Measurements from ENCODE around the gene SPATA7. TPM values are rescaled to one million over a fixed set of nuclear protein-coding genes. Genes with fewer than 3 reads are reported as not detected.

Gene SPATA7
- polyA plus RNA-seq, 1 of the 3 experiments (the other 2 are of a cell fraction) = 3.5 TPM

DNA sequence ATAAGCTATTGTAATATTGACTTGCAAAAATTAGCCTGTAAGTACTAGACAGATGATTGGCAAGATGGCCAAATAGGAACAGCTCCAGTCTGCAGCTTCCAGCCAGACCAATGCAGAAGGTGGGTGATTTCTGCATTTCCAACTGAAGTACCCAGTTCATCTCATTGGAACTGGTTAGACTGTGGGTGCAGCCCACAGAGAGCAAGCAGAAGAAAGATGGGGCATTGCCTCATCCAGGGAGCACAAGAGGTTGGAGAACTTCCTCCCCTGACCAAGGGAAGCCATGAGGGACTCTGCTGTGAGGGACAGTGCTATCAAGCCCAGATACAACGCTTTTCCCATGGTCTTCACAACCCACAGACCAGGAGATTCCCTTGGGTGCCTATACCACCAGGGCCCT is 16.0 kb upstream of the SPATA7 start:
- WGBS (ENCODE audit: low lambda C conversion rate) = no CpG with 5 or more reads among the region's 1 CpG
- H3K79me2 ChIP-seq (ENCODE audit: insufficient read depth) = no peaks in the 10 kb centered on the region

DNA sequence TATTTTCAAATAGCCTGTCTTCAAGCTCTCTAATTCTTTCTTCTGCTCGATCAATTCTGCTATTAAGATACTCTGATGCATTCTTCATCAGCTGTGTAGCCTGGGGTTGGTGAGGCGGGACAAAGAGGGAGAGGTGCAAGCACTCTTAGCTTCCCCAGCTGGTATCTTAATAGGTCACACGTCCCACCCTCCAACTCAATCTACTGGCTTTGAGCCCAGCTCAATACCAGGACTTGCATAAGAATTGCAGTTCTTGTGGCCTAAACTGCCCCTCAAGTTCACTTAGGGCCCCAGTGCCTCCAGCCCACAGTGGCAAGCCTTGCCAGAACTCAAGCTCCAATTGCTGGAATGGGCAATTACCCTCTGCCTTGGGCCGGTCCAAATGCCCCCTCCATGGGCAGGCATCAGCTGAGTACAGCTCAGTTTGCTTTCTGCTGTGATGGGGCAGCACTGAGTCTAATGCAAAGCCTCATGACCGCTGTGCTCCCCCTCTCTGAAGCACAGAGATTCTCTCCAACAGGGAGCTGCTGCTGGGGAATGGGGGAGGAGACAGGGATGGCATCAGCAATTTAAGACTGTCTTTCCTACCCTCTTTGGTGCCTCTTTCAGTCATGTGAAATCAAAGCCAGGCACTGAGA is 5.6 kb upstream of the SPATA7 start:
- H3K79me2 ChIP-seq (ENCODE audit: insufficient read depth) = no peaks in the 10 kb centered on the region
- no peak overlapping the region for H3K27ac ChIP-seq (ENCODE audit: low read depth in 2 of 2, low read length in 1 of 2)
- H2AFZ ChIP-seq (ENCODE audit: low read depth) = no peak overlapping the region
- ChIA-PET CTCF (interaction anchor here (0.7 to 9.2 kb wide), 25 partner anchors 8 to 435 kb away, joined by 3 to 135 read pairs (median 4); no protein-coding TSS in a partner anchor), POLR2A (no interaction called here)
- no peaks in the 10 kb centered on the region for H3F3A ChIP-seq (replicated peaks; ENCODE audit: insufficient read depth)
- no peaks in the 10 kb centered on the region for H3K27me3 ChIP-seq (ENCODE audit: insufficient read depth)
- WGBS (ENCODE audit: low lambda C conversion rate) = 25% methylated on average over 4 of the region's 5 CpGs
- H3K9ac ChIP-seq = no peak overlapping the region
- peaks cover 0 to 3% of the 10 kb centered on the region in 2 experiments; a peak in 1 of 4 replicates for H3K4me1 ChIP-seq (ENCODE audit: control insufficient read depth in 1 of 2, insufficient read depth in 2 of 2, low read depth in 1 of 2, low read length in 1 of 2)
- DNase-seq = no peak
- H3K36me3 ChIP-seq (replicated peaks in 1 of 2; ENCODE audit: control insufficient read depth in 1 of 2, insufficient read depth in 2 of 2, low read length in 1 of 2) = no peaks in the 10 kb centered on the region
- 0 out of 2 replicates have a peak, but pooled peaks cover 4% of the 10 kb centered on the region for H3K9me2 ChIP-seq
- no peak overlapping the region for H3K4me2 ChIP-seq
- TF ChIP-seq TAF1 (IDR thresholded peaks at IDR 0.05; ENCODE audit: borderline replicate concordance, low read depth, low read length) (no peak), MXI1 (IDR thresholded peaks at IDR 0.05; ENCODE audit: low read depth, low read length) (no peak), GATA2 (CRISPR knock-in tag; IDR thresholded peaks at IDR 0.05) (no peak), GABPA (IDR thresholded peaks at IDR 0.05; ENCODE audit: low read depth) (no peak), SIN3A (IDR thresholded peaks at IDR 0.05; ENCODE audit: borderline replicate concordance, low read depth, low read length) (no peak), FOXM1 (IDR thresholded peaks at IDR 0.05; ENCODE audit: low read depth) (no peak), RCOR1 (IDR thresholded peaks at IDR 0.05; ENCODE audit: low read length) (no peak), NFIC (IDR thresholded peaks at IDR 0.05; ENCODE audit: borderline replicate concordance) (no peak)
- TF ChIP-seq, protein P1, sequence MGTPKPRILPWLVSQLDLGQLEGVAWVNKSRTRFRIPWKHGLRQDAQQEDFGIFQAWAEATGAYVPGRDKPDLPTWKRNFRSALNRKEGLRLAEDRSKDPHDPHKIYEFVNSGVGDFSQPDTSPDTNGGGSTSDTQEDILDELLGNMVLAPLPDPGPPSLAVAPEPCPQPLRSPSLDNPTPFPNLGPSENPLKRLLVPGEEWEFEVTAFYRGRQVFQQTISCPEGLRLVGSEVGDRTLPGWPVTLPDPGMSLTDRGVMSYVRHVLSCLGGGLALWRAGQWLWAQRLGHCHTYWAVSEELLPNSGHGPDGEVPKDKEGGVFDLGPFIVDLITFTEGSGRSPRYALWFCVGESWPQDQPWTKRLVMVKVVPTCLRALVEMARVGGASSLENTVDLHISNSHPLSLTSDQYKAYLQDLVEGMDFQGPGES (IDR thresholded peaks at IDR 0.05; ENCODE audit: low read depth, low read length) = no peak
- TF ChIP-seq, protein P2, sequence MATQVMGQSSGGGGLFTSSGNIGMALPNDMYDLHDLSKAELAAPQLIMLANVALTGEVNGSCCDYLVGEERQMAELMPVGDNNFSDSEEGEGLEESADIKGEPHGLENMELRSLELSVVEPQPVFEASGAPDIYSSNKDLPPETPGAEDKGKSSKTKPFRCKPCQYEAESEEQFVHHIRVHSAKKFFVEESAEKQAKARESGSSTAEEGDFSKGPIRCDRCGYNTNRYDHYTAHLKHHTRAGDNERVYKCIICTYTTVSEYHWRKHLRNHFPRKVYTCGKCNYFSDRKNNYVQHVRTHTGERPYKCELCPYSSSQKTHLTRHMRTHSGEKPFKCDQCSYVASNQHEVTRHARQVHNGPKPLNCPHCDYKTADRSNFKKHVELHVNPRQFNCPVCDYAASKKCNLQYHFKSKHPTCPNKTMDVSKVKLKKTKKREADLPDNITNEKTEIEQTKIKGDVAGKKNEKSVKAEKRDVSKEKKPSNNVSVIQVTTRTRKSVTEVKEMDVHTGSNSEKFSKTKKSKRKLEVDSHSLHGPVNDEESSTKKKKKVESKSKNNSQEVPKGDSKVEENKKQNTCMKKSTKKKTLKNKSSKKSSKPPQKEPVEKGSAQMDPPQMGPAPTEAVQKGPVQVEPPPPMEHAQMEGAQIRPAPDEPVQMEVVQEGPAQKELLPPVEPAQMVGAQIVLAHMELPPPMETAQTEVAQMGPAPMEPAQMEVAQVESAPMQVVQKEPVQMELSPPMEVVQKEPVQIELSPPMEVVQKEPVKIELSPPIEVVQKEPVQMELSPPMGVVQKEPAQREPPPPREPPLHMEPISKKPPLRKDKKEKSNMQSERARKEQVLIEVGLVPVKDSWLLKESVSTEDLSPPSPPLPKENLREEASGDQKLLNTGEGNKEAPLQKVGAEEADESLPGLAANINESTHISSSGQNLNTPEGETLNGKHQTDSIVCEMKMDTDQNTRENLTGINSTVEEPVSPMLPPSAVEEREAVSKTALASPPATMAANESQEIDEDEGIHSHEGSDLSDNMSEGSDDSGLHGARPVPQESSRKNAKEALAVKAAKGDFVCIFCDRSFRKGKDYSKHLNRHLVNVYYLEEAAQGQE (IDR thresholded peaks at IDR 0.05; ENCODE audit: low read depth, low read length) = no peak
- TF ChIP-seq, protein P3, sequence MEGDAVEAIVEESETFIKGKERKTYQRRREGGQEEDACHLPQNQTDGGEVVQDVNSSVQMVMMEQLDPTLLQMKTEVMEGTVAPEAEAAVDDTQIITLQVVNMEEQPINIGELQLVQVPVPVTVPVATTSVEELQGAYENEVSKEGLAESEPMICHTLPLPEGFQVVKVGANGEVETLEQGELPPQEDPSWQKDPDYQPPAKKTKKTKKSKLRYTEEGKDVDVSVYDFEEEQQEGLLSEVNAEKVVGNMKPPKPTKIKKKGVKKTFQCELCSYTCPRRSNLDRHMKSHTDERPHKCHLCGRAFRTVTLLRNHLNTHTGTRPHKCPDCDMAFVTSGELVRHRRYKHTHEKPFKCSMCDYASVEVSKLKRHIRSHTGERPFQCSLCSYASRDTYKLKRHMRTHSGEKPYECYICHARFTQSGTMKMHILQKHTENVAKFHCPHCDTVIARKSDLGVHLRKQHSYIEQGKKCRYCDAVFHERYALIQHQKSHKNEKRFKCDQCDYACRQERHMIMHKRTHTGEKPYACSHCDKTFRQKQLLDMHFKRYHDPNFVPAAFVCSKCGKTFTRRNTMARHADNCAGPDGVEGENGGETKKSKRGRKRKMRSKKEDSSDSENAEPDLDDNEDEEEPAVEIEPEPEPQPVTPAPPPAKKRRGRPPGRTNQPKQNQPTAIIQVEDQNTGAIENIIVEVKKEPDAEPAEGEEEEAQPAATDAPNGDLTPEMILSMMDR (IDR thresholded peaks at IDR 0.05) = no peak
- H3K4me3 ChIP-seq (ENCODE audit: low read depth in 2 of 2, low read length in 1 of 2) = no peak overlapping the region
- no peaks in the 10 kb centered on the region for H4K20me1 ChIP-seq (ENCODE audit: insufficient read depth)
- no peaks in the 10 kb centered on the region for H3K9me3 ChIP-seq

More for the DNA sequence above, 16.0 kb upstream of the SPATA7 start:
- Histone ChIP-seq H3K4me2 (no peak overlapping the region), H3K9ac (no peak overlapping the region), H3K9me2 (no peaks in the 10 kb centered on the region), H3K9me3 (no peaks in the 10 kb centered on the region), H3K36me3 (replicated peaks in 1 of 2; ENCODE audit: control insufficient read depth in 1 of 2, insufficient read depth in 2 of 2, low read length in 1 of 2) (no peaks in the 10 kb centered on the region), H4K20me1 (ENCODE audit: insufficient read depth) (no peaks in the 10 kb centered on the region), H2AFZ (ENCODE audit: low read depth) (no peak overlapping the region), H3K27ac (ENCODE audit: low read depth in 2 of 2, low read length in 1 of 2) (no peak overlapping the region), H3K4me3 (ENCODE audit: low read depth in 2 of 2, low read length in 1 of 2) (no peak overlapping the region), H3F3A (replicated peaks; ENCODE audit: insufficient read depth) (no peaks in the 10 kb centered on the region), H3K27me3 (ENCODE audit: insufficient read depth) (no peaks in the 10 kb centered on the region), H3K4me1 (ENCODE audit: control insufficient read depth in 1 of 2, insufficient read depth in 2 of 2, low read depth in 1 of 2, low read length in 1 of 2) (no peaks in the 10 kb centered on the region)
- TF ChIP-seq NRF1 (IDR thresholded peaks at IDR 0.05; ENCODE audit: low read depth, low read length) (no peak), RFX5 (IDR thresholded peaks at IDR 0.05; ENCODE audit: low read length) (no peak), YY1 (IDR thresholded peaks at IDR 0.05; ENCODE audit: low read depth) (no peak), TCF12 (IDR thresholded peaks at IDR 0.05) (no peak), SMC3 (IDR thresholded peaks at IDR 0.05; ENCODE audit: low read depth, low read length) (no peak), MEF2A (IDR thresholded peaks at IDR 0.05; ENCODE audit: borderline replicate concordance, low read depth) (no peak), GATA2 (CRISPR knock-in tag; IDR thresholded peaks at IDR 0.05) (no peak), GABPA (IDR thresholded peaks at IDR 0.05; ENCODE audit: low read depth) (no peak), ELF1 (IDR thresholded peaks at IDR 0.05) (no peak), POLR2AphosphoS5 (IDR thresholded peaks at IDR 0.05; ENCODE audit: low read depth, low read length) (no peak), MXI1 (IDR thresholded peaks at IDR 0.05; ENCODE audit: low read depth, low read length) (no peak)
- TF ChIP-seq, protein P4, sequence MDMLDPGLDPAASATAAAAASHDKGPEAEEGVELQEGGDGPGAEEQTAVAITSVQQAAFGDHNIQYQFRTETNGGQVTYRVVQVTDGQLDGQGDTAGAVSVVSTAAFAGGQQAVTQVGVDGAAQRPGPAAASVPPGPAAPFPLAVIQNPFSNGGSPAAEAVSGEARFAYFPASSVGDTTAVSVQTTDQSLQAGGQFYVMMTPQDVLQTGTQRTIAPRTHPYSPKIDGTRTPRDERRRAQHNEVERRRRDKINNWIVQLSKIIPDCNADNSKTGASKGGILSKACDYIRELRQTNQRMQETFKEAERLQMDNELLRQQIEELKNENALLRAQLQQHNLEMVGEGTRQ (IDR thresholded peaks at IDR 0.05; ENCODE audit: borderline replicate concordance, low read depth, low read length) = no peak
- TF ChIP-seq, protein P5, sequence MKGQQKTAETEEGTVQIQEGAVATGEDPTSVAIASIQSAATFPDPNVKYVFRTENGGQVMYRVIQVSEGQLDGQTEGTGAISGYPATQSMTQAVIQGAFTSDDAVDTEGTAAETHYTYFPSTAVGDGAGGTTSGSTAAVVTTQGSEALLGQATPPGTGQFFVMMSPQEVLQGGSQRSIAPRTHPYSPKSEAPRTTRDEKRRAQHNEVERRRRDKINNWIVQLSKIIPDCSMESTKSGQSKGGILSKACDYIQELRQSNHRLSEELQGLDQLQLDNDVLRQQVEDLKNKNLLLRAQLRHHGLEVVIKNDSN (IDR thresholded peaks at IDR 0.05; ENCODE audit: borderline replicate concordance, low read depth) = no peak
- CTCF ChIA-PET = interaction anchor here (0.6 to 2.0 kb wide), 3 partner anchors 11 to 180 kb away, joined by 3 to 5 read pairs (median 4); no protein-coding TSS in a partner anchor
- POLR2A ChIA-PET = no interaction called here
- DNase-seq = no peak

Data from SK-N-SH (cell line).